Limb (tissue), 2 donors: ENCODE data around the gene WBP11.
"Not testable (repeated sequence)": the region's sequence is repeated elsewhere in the genome, so short reads cannot be mapped to it uniquely, and the experiment has no call there.

ENCODE experiments used
- DNase-seq, 2 donors: peaks; one replicate each; pipeline ENCODE4 v3.0.0-alpha.2; 2016; ENCODE audit errors: extremely low spot score in 2 of 2

Gene WBP11

GRCh38 chr12:14773685-14774073, 29.6 kb downstream of the WBP11 start:
- DNase-seq = peak in 1 of 2 donors; percentile 5

- DNase-seq = no peak
These were observed 30.3 kb downstream of the WBP11 start for GRCh38 chr12:14772946-14773345.

DNA sequence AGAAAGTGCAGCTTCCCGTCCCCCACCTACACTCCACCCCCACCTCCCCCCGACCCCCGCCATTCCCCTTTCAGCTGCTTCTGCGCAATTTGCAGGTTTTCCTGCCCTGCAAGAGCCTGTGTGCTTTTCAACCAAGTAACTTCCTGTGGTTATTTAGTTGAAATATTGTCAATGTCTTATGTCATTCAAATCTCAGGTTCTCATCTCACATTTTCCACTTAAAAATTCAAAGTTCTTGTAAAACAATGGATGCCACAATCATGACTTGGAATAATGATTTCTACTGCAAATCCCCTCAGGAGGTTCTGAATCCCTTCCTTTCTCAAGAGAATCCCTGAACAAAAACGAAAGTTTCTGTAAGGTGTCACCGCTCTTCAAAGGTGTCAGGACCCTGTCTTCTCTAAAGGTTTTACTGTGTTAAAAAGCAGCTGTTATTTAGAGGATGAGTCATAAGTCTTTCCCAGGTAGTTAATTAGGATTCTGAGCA, 31.6 kb downstream of the WBP11 start:
- peak in 1 of 2 donors; percentile 48 for DNase-seq

- DNase-seq = peak; percentile 89 to 92
These were observed 32.5 kb downstream of the WBP11 start for GRCh38 chr12:14770496-14771461.

DNA sequence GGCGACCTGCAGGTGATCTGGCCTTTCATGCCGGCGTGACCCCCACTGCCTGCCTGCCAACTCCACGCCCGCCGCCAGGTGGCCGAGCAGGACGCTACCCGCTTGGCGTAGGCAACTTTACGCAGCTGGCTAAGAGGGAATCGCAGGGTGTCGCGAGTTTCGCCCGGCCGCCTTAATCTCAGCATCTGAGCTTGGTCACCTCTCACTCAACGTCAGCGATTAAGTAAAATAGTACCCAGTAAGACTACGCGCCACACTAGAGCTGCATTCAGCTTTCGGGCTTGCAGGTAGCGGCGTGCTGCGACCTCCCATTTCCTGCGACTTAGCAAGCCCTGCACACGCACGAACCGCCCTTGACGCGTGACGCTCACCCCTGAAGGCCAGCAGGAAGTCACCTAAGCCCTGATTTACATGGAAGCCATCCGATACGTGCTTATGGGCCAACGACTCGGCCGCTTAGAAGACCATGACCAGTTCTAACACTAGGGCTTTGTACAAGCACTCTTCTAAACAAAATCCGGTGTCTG, 33.2 kb downstream of the WBP11 start:
- peak; percentile 64 to 88 for DNase-seq

DNA sequence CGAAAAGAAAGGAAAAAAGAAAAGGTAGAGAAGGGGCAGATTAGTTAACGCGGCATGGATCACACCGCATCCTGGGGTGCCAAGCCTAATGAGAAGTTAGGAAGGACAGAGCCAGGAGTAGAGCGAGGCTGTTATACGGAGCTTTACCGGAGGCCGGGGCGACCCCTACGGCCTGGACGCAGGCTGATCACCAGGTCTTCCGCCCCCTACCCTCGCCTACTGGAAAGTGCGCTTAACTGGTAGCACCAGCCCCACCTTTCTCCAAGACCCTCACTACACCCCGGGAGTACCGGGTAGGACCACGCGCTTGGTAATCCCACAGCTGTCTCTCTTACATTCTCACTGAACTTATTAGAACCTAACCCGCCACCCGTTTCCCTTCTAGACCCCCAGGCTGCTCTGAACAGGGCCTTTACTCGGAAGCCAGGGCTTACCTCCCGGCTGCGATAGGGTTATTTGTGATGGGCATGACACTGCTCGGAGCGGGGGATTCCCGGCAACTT, 33.8 kb downstream of the WBP11 start:
- peak in 1 of 2 donors; percentile 27 for DNase-seq

- no peak for DNase-seq
These were observed 34.4 kb downstream of the WBP11 start for GRCh38 chr12:14768823-14769405.

- DNase-seq = no peak
These were observed 35.7 kb downstream of the WBP11 start for GRCh38 chr12:14767617-14768016.

GRCh38 chr12:14766649-14767215, 36.5 kb downstream of the WBP11 start:
- DNase-seq = no peak

DNA sequence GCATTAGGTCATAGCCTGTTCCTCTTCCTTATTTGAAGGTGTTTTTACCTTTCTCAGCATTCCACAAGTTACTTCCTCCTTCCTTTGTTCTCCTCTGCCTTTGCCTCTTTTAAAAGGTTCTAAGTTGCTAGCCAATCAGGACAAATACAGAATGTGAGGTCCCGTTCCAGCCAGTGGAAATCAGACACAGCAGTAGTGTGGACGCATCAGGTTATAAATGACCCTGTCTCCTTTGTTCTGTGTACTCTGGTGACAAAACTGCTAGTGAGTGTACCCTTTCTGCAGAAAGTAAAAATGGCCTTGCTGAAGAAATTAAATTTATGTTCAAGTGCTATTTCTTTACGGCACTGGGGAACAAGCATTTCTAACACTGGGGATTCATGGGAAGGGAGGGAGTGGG, 37.3 kb downstream of the WBP11 start:
- not testable (repeated sequence) for DNase-seq

GRCh38 chr12:14765398-14765797, 37.9 kb downstream of the WBP11 start:
- DNase-seq = no peak

GRCh38 chr12:14759711-14760280, 43.5 kb downstream of the WBP11 start:
- DNase-seq = not testable (repeated sequence)

DNA sequence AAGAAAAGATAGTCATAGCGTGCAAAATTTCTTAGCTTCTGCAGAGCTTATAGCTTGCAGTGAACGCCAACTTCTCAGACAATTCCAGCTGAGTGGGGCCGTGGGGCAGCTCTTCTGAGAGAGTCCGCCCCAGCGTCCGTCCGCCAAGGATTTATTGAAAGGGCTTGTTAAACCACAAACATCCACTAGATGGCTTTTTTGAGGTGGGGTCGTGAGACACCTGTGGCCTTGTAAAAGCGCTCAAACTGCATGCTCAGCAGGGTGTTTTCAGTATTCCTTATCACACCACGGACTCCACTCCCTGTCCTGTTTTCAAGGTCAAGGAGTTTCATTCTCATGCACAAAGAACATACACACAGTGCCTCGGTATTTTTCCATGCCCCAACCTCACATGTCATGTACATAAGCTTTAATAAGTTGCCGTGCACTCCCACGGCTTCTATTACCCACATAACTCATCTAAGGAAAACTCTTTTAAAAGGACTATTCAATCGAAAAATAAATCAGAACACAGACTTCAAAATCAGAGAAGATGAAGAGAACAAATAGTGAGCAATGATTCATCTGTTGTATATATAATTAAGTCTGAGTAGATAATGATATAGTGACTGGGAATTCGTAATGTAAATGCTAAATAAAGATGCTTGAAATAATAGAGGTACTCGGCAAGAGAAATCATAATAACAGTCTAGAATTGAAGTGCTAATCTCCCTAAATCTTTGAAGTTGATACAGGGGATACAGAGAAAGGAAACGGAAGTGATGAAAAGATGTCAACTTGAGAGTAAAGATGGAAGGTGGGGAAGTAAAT, 46.7 kb downstream of the WBP11 start:
- no peak for DNase-seq

DNA sequence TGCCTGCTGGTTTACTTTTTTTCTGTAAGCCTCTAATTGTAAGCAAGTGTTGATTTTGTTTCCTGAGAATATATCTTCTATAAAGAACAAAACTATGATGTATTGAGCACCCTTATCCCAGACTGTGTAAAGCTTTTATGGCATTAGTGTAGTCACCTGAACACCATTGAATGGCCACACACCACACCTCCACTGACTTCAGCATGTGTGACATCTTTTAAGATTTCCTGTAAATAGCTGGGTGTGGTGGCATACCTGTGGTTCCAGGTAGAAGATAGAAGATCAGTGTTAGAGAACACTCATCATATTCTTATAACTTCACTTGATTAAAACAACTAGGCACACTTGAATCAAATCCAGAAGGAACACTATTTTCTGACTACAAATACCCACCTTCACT, 51.3 kb downstream of the WBP11 start:
- no peak for DNase-seq

DNA sequence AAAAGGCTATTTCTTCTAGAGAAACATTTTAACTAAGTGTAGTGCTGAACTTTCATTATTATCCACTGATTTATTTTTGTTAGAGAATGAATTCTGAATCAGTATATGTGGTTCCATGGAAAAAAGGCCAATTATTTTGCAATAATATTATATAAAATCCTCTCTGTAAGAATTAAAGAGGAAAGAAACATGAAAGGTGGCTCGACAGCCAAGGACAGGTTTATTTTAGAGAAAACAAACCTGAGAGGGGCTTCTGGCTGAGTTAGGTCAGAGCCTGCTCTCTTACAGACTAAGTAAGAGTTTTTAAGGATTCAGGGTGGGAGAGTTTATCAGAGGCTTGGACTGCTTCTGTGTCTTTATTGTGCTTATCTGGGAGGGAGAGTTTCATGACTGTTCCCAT, 60.2 kb downstream of the WBP11 start:
- DNase-seq = no peak

DNA sequence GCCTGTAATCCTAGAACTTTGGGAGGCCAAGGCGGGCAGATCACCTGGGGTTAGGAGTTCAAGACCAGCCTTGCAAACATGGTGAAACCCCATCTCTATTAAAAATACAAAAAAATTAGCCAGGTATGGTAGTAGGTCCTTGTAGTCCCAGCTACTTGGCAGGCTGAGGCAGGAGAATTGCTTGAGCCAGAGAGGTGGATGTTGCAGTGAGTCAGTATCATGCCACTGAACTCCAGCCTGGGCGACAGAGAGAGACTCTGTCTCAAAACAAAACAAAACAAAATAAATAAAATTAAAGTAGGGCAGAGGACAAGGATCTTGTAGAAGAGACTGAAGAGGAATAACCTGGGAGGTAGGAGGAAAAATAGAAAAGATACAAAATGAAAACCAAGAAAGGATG, 61.3 kb downstream of the WBP11 start:
- no peak for DNase-seq

DNA sequence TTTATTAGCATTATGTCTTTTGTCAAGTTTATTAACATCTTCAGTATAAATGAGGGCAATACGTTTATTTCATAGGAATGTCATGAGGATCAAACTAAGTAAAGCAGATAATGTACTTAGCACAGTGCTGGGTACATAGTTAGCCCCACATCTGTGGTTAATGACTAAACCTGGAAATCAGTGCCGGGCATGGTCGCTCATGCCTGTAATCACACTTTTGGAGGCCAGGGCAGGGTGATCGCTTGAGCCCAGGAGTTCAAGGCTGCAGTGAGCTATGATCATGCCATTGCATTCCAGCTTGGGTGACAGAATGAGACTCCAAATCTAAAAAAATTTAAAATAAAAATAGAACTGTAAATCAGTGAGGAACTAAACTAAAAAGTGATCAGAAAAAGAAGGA, 62.1 kb downstream of the WBP11 start:
- no peak for DNase-seq

DNA sequence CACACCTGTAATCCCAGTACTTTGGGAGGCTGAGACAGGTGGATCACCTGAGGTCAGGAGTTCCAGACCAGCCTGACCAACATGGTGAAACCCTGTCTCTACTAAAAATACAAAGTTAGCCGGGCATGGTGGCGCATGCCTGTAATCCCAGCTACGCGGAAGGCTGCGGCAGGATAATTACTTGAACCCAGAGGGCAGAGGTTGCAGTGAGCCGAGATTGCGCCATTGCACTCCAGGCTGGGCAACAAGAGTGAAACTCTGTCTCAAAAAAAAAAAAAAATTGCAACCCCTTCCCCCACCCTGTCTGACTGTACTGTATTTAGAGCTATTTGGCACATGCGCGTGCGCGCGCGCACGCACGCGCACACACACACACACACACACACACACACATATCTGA, 66.8 kb downstream of the WBP11 start:
- not testable (repeated sequence) for DNase-seq
